ENCODE data around the gene MUC20.

GRCh38 chr3:195715583-195716266 lies 5.1 kb upstream of the MUC20 start:
- TF ChIP-seq, protein P1, sequence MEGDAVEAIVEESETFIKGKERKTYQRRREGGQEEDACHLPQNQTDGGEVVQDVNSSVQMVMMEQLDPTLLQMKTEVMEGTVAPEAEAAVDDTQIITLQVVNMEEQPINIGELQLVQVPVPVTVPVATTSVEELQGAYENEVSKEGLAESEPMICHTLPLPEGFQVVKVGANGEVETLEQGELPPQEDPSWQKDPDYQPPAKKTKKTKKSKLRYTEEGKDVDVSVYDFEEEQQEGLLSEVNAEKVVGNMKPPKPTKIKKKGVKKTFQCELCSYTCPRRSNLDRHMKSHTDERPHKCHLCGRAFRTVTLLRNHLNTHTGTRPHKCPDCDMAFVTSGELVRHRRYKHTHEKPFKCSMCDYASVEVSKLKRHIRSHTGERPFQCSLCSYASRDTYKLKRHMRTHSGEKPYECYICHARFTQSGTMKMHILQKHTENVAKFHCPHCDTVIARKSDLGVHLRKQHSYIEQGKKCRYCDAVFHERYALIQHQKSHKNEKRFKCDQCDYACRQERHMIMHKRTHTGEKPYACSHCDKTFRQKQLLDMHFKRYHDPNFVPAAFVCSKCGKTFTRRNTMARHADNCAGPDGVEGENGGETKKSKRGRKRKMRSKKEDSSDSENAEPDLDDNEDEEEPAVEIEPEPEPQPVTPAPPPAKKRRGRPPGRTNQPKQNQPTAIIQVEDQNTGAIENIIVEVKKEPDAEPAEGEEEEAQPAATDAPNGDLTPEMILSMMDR (conservative IDR thresholded peaks at IDR 0.05): no peak
- TF ChIP-seq EZH2 (IDR thresholded peaks at IDR 0.05; ENCODE audit: low read depth): no peak
